HepG2 (cell line): Measurements from ENCODE around the gene PHB1. TPM values are rescaled to one million over a fixed set of nuclear protein-coding genes. Genes with fewer than 3 reads are reported as not detected.

ENCODE experiments used
- ARID5B ChIP-seq: IDR thresholded peaks from 2 replicates; pipeline ENCODE4 v1.4.0; 2020; ENCODE audit warnings: mild to moderate bottlenecking, missing genetic modification reagents
- DRAP1 ChIP-seq: IDR thresholded peaks from 2 replicates; pipeline ENCODE4 v1.6.1; 2016; ENCODE audit warnings: missing genetic modification reagents, missing compliant biosample characterization
- ESRRA ChIP-seq: sonication (generic); formaldehyde crosslinking; IDR thresholded peaks from 2 replicates; pipeline ENCODE4 v1.5.1; 2020; ENCODE audit warnings: mild to moderate bottlenecking, low read depth, missing genetic modification reagents
- ETV5 ChIP-seq: IDR thresholded peaks from 2 replicates; pipeline ENCODE4 v1.6.1; 2018; ENCODE audit warnings: missing biosample characterization, missing genetic modification reagents, inconsistent platforms, borderline replicate concordance
- GLMP ChIP-seq: sonication (generic); formaldehyde crosslinking; IDR thresholded peaks from 2 replicates; pipeline ENCODE4 v1.9.0; 2021; ENCODE audit warnings: missing genetic modification reagents, mild to moderate bottlenecking, borderline replicate concordance
- HMG20A ChIP-seq: IDR thresholded peaks from 2 replicates; pipeline ENCODE4 v1.6.1; 2016; ENCODE audit warnings: borderline replicate concordance
- JUN ChIP-seq: sonication (generic); formaldehyde crosslinking; IDR thresholded peaks from 2 replicates; pipeline ENCODE4 v1.4.0; 2020; ENCODE audit warnings: mild to moderate bottlenecking, missing genetic modification reagents
- NCOR1 ChIP-seq: fragments of 200-600 bp; sonication (generic); IDR thresholded peaks from 2 replicates; pipeline ENCODE4 v1.7.0; 2017; ENCODE audit warnings: antibody characterized with exemption, low read length, borderline replicate concordance
- POLR2AphosphoS2 ChIP-seq: IDR thresholded peaks from 2 replicates; pipeline ENCODE4 v1.6.1; 2011; ENCODE audit warnings: low read depth, low read length, improper control_type of control experiment
- STAT5B ChIP-seq: sonication (generic); formaldehyde crosslinking; IDR thresholded peaks from 2 replicates; pipeline ENCODE4 v1.4.0; 2020; ENCODE audit warnings: missing genetic modification reagents
- TFAP4 ChIP-seq: sonication (generic); IDR thresholded peaks from 2 replicates; pipeline ENCODE4 v1.6.1; 2016; ENCODE audit warnings: low read depth, borderline replicate concordance
- YEATS4 ChIP-seq: sonication (generic); formaldehyde crosslinking; IDR thresholded peaks from 2 replicates; pipeline ENCODE4 v1.4.0; 2020; ENCODE audit warnings: missing genetic modification reagents, borderline replicate concordance
- ZBTB33 ChIP-seq: sonication (generic); formaldehyde crosslinking; IDR thresholded peaks from 2 replicates; pipeline ENCODE4 v1.4.0; 2020; ENCODE audit warnings: missing genetic modification reagents
- ZBTB43 ChIP-seq: sonication (generic); formaldehyde crosslinking; conservative IDR thresholded peaks from 2 replicates; pipeline ENCODE4 v1.4.0; 2020; ENCODE audit warnings: missing genetic modification reagents
- ZNF343 ChIP-seq: sonication (generic); formaldehyde crosslinking; IDR thresholded peaks from 2 replicates; pipeline ENCODE4 v1.4.0; 2020; ENCODE audit warnings: mild to moderate bottlenecking, missing genetic modification reagents
- ZNF460 ChIP-seq: sonication (generic); formaldehyde crosslinking; IDR thresholded peaks from 2 replicates; pipeline ENCODE4 v1.5.1; 2020; ENCODE audit warnings: missing genetic modification reagents, mild to moderate bottlenecking, borderline replicate concordance
- ZNF83 ChIP-seq: sonication (generic); formaldehyde crosslinking; IDR thresholded peaks from 2 replicates; pipeline ENCODE4 v1.4.0; 2020; ENCODE audit warnings: missing genetic modification reagents, mild to moderate bottlenecking, borderline replicate concordance
- ZNF841 ChIP-seq: sonication (generic); formaldehyde crosslinking; IDR thresholded peaks from 2 replicates; pipeline ENCODE4 v1.8.1; 2023; ENCODE audit warnings: missing genetic modification reagents, borderline replicate concordance
- ZNF878 ChIP-seq: sonication (generic); formaldehyde crosslinking; IDR thresholded peaks from 2 replicates; pipeline ENCODE4 v1.8.1; 2023; ENCODE audit warnings: mild to moderate bottlenecking, missing genetic modification reagents, moderate library complexity
- polyA plus RNA-seq, 8 experiments: library from polyadenylated mRNA; depleted of rRNA in 3 of 8; stranded (reverse) in 7 of 8; unstranded in 1 of 8; fragments of >200 nt; fragmentation: Illumina TruSeq in 4 of 8; extraction: Trizol in 4 of 8; gene quantifications; 2 replicates each; pipeline versions ENCODE4 v1.2.1 to v1.2.3, GENCODE V29; 2011 to 2016; ENCODE audit warnings: low read depth in 4 of 8, missing spikeins in 1 of 8, mixed read lengths in 1 of 8; ENCODE audit not compliant: insufficient read depth in 1 of 8
- total RNA-seq, 5 experiments: library from RNA; depleted of rRNA; stranded (reverse); fragments of >200 nt; fragmentation: Illumina TruSeq; extraction: Trizol; gene quantifications; 2 replicates each; pipeline ENCODE4 v1.2.3, GENCODE V29; 2016; ENCODE audit warnings: low read depth in 1 of 5

The PHB1 gene
- total and polyA plus RNA-seq, 2 of the 13 experiments (the other 11 are each of a cell fraction or from before 2014, with no cell fraction given), result 515 to 688 TPM

- TF ChIP-seq TFAP4 (no peak), ZNF460 (CRISPR knock-in tag) (no peak), ZBTB43 (CRISPR knock-in tag) (no peak; the same call in 1 of the 2 replicates), ESRRA (CRISPR knock-in tag) (no peak), YEATS4 (CRISPR knock-in tag) (no peak), ZNF878 (peak; percentile 28; the same call in 1 of the 2 replicates), ETV5 (CRISPR knock-in tag) (no peak), JUN (CRISPR knock-in tag) (no peak), ZBTB33 (CRISPR knock-in tag) (no peak), NCOR1 (no peak), HMG20A (no peak), ARID5B (CRISPR knock-in tag) (0 out of 2 replicates have a peak, but pooled peaks have one; percentile 37), DRAP1 (CRISPR knock-in tag) (peak; percentile 65), POLR2AphosphoS2 (no peak), GLMP (CRISPR knock-in tag) (no peak), ZNF841 (CRISPR knock-in tag) (no peak), ZNF83 (CRISPR knock-in tag) (peak; percentile 57; the same call in 1 of the 2 replicates), ZNF343 (0 out of 2 replicates have a peak, but pooled peaks have one; percentile 17), STAT5B (no peak)
Measured at GRCh38 chr17:49361129-49361901, 53.4 kb downstream of the PHB1 start (continued).
